Measurements from ENCODE around the gene DGKH.

Gene DGKH

DNA sequence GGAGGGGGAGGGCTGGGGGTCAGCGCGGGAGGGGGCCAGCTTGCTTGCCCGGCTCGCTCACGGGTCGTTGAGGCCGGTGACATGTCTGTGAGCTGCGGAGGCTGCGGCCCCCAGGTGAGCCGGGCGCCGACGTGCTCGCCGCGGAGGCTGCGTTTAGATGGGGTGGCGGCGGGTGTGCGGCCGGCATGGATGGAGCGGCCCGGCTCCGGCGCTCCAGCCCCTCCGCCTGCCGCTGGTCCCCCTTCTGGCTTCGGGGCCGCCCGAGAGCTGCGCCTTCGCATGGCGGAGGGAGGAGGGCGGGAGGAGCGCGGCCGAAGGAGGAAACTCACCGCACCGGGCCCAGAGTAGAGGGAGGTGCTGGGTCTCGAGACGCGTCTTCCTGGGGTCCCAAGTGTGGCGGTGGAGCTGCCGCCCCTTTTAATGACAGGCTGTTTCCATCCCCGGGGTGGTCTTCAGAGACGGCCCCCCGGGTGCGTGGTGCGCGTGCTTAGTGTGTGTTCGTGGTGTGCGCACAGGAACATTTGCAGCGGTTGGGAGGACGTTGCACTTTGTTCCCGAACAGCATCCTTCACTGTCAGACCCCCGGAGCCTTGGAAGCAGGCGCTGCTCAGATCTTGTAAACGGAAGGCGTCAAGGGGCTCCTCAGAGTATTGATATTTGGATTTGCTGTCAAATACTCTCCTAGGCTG is 223.8 kb downstream of the DGKH start, which contains the start of gene AKAP11:
Gene AKAP11 (plus strand): TSS at position 38 of the 689 bp plus-strand sequence. CDS start 14,197 bp downstream, outside the sequence.
- TF ChIP-seq CTCF (IDR thresholded peaks at IDR 0.05; ENCODE audit: extremely low read depth, missing control alignments), result no peak
- no peak for DNase-seq (ENCODE audit: low spot score)

DNA sequence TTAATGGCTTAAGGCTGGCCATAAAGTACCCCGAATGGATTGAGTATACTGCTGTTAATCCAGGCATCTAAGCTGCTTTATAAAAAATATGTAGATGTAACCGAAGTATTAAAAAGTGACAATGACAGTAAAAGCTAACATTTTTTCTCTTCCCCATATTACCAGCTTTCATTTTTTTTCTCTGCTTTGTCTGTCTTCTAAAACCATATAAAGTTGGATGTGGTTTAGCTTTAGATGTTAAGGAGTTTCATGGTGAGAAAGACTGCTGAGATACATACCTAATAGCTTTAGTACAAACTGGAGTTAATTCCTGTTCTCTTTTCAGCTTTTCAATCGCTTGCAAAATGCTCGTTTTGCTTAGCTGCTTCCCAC is 224.3 kb downstream of the DGKH start:
- TF ChIP-seq CTCF (IDR thresholded peaks at IDR 0.05; ENCODE audit: extremely low read depth, missing control alignments), result no peak
- DNase-seq (ENCODE audit: low spot score), result no peak

DNA sequence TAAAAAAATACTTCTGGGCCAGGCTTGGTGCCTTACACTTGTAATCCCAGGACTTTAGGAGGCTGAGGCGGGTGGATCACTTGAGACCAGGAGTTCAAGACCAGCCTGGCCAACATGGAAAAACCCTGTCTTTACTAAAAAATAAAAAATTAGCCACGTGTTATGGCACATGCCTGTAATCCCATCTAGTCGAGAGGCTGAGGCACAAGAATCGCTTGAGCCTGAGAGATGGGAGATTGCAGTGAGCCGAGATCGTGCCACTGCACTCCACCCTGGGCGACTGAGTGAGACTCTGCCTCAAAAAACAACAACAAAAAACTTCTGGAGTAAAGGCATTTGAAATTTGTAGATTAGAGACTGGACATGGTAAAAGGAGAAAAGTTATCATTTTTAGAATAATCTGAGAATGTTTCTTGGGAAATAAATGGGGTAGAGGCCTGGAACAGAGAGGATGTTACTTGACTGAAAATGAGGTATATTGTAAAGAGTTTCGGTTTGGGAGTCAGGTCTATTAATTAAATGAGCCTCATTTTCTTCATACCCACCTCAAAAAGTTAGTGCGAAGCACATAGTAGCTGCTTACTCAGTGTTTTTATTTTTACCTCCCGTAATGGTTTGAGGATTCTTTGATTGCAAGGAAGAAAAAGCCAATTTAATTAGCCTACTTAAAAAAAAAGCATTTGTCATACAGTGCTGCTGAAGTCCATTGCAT is 226.1 kb downstream of the DGKH start:
- no peak for DNase-seq (ENCODE audit: low spot score)
- TF ChIP-seq CTCF (IDR thresholded peaks at IDR 0.05; ENCODE audit: extremely low read depth, missing control alignments), result no peak

DNA sequence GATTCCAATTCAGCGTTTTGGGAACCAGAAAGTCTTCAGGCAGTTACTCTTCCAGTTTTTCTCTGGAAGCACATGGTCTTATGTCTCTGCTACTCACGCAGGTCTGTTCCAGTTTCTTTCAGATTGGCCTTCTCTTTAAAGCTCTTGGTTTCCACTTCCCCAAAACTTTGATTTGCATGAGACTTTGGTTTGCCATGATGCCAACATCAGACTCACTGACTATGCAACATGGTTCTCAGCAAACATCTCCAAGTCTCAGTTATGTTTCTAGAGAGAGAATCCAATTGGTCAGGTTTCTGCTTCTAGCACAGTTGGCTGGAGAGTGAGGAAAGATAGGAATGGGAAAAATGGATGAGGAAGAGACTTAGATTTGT is 226.6 kb downstream of the DGKH start:
- peak; percentile 48 for DNase-seq (ENCODE audit: low spot score)

GRCh38 chr13:42275506-42275905 is 227.1 kb downstream of the DGKH start:
- DNase-seq (ENCODE audit: low spot score), result no peak
- no peak for TF ChIP-seq CTCF (IDR thresholded peaks at IDR 0.05; ENCODE audit: extremely low read depth, missing control alignments)

More for the DNA sequence above, 226.6 kb downstream of the DGKH start:
- no peak for TF ChIP-seq CTCF (IDR thresholded peaks at IDR 0.05; ENCODE audit: extremely low read depth, missing control alignments)

- DNase-seq (ENCODE audit: low spot score), result no peak
- TF ChIP-seq CTCF (IDR thresholded peaks at IDR 0.05; ENCODE audit: extremely low read depth, missing control alignments), result no peak
Measured at GRCh38 chr13:42276683-42277082, 228.2 kb downstream of the DGKH start.

- no peak for DNase-seq (ENCODE audit: low spot score)
- TF ChIP-seq CTCF (IDR thresholded peaks at IDR 0.05; ENCODE audit: extremely low read depth, missing control alignments), result no peak
Measured at GRCh38 chr13:42277618-42278276, 229.3 kb downstream of the DGKH start.
